ENCODE results near the gene IL22RA1. TPM values are rescaled to one million over a fixed set of nuclear protein-coding genes. Genes with fewer than 3 reads are reported as not detected.

The IL22RA1 gene
- total and polyA plus RNA-seq, 10 of the 15 experiments (the other 5 are each of a cell fraction or from before 2014, with no cell fraction given) = not detected

DNA sequence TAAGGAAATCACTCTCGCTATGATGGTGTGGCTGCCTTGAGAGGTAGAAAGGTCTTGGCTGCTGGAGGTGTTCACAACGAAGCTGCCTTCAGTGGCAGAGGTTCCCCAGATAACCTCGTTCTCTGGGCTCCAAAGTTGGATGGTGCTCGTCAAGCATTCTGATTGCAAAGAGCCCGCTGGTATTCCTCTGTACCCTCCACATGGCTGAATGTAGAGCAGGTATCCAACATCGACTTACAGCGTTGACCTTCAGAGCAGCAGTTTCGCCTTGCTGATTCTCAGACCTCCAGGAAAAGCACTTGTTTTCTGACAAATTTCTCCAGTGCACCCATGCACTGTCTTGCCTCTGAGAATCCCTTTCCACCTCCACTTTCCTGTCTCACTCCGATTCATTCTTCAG is 4.3 kb upstream of the IL22RA1 start:
- CTCF ChIA-PET = interaction anchor here (2.4 to 10.4 kb wide), 2 partner anchors 52 to 246 kb away, joined by 9 to 134 read pairs; no protein-coding TSS in a partner anchor
- POLR2A ChIA-PET = no interaction called here

More for the DNA sequence above, 4.3 kb upstream of the IL22RA1 start:
- no peak overlapping the region for H3K27ac ChIP-seq (ENCODE audit: control insufficient read depth, insufficient read depth)
- no peak for DNase-seq (ENCODE audit: low read depth, low spot score)
- ChIA-PET SMC1A (ENCODE audit: uncharacterized antibody, unreplicated experiment) (interaction anchor here (1.4 to 9.5 kb wide), 2 partner anchors 43 to 246 kb away, joined by 4 to 104 read pairs; no protein-coding TSS in a partner anchor), RAD21 (ENCODE audit: unreplicated experiment) (no interaction called here)
- FAIRE-seq = no peak
- WGBS (ENCODE audit: insufficient coverage, insufficient replicate concordance, low lambda C conversion rate, missing lambda C conversion rate) = 40% methylated on average over 9 of the region's 9 CpGs
- H4K20me1 ChIP-seq (ENCODE audit: control insufficient read depth, insufficient read depth) = no peaks in the 10 kb centered on the region; the same call in 1 of the 2 replicates
- no peaks in the 10 kb centered on the region for H3K36me3 ChIP-seq (ENCODE audit: control insufficient read depth in 2 of 2, insufficient read depth in 2 of 2, low read length in 1 of 2)
- peaks cover 5 to 7% of the 10 kb centered on the region in 2 experiments; a peak in 3 of 4 replicates for H3K27me3 ChIP-seq (replicated peaks in 1 of 2; ENCODE audit: control insufficient read depth in 2 of 2, insufficient read depth in 2 of 2, low read length in 1 of 2)
- H3K9ac ChIP-seq (ENCODE audit: control insufficient read depth, insufficient read depth, low read length) = no peak overlapping the region
- H3K79me2 ChIP-seq (ENCODE audit: control insufficient read depth, insufficient read depth, low read length) = no peaks in the 10 kb centered on the region
- ATAC-seq = no peak
- no peak overlapping the region for H2AFZ ChIP-seq (ENCODE audit: control insufficient read depth, low read depth, low read length)
- H3K4me3 ChIP-seq = no peak overlapping the region
- peaks cover 4% of the 10 kb centered on the region for H3K4me1 ChIP-seq (ENCODE audit: control insufficient read depth, insufficient read depth, low read length)
- TF ChIP-seq MTA3 (IDR thresholded peaks at IDR 0.05; ENCODE audit: borderline replicate concordance, low read length) = no peak
- TF ChIP-seq, protein P1, sequence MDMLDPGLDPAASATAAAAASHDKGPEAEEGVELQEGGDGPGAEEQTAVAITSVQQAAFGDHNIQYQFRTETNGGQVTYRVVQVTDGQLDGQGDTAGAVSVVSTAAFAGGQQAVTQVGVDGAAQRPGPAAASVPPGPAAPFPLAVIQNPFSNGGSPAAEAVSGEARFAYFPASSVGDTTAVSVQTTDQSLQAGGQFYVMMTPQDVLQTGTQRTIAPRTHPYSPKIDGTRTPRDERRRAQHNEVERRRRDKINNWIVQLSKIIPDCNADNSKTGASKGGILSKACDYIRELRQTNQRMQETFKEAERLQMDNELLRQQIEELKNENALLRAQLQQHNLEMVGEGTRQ (IDR thresholded peaks at IDR 0.05; ENCODE audit: borderline replicate concordance, low read depth, low read length) = no peak
- TF ChIP-seq RELB (IDR thresholded peaks at IDR 0.05; ENCODE audit: low read depth) = no peak
- intact Hi-C loops (cut with micrococcal nuclease; ENCODE audit: unreplicated experiment) (no loop called here), in situ Hi-C loops (cut with MboI) (no loop called here)
- BruUV-seq (replicated peaks) = no TSS peak
- H3K4me2 ChIP-seq (ENCODE audit: control insufficient read depth, insufficient read depth) = no peak overlapping the region
- no peaks in the 10 kb centered on the region for H3K9me3 ChIP-seq (replicated peaks; ENCODE audit: control insufficient read depth, insufficient read depth, low read length)
